ENCODE results near the gene THYN1.
A peak's percentile ranks its signal among the peaks of the same experiment; 100 is the strongest.

Gene THYN1

DNA sequence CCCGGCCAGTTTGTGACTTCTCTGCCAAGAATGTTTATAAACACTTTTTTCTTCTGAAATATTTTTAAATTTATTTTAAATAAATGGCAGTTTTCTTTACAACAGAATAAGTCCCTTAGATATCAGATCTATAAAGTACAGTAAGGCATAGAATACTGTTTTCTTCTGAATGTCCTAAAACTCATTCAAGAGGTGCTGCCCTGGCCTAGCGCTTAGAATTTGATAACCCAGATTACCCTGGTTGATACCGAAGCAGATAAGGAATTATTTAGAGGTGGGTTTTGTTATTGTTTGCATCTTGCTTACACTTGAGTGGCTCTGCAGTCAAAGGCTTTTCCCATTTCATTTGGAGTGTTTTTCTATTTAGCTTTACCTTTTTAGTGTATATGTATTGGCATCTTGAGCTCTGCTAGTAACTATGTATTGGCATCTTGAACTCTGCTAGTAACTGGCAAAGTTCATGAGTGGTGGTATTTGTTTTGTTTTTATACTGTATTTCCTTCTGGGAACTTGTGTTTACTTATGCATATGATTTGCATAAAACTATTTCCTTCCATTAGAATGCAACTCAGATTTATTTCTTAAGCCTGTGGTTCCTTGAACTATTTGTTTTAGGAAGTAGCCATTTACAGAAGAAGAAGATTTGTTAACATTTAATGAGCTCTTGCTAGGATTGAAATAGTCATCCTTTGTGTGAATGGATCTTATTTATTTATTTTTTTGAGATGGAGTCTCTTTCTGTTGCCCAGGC, 1.5 kb upstream of the THYN1 start:
- H3K4me3 ChIP-seq (ENCODE audit: low read depth, low read length) = peak overlapping the region; percentile 86
- TF ChIP-seq, protein P1, sequence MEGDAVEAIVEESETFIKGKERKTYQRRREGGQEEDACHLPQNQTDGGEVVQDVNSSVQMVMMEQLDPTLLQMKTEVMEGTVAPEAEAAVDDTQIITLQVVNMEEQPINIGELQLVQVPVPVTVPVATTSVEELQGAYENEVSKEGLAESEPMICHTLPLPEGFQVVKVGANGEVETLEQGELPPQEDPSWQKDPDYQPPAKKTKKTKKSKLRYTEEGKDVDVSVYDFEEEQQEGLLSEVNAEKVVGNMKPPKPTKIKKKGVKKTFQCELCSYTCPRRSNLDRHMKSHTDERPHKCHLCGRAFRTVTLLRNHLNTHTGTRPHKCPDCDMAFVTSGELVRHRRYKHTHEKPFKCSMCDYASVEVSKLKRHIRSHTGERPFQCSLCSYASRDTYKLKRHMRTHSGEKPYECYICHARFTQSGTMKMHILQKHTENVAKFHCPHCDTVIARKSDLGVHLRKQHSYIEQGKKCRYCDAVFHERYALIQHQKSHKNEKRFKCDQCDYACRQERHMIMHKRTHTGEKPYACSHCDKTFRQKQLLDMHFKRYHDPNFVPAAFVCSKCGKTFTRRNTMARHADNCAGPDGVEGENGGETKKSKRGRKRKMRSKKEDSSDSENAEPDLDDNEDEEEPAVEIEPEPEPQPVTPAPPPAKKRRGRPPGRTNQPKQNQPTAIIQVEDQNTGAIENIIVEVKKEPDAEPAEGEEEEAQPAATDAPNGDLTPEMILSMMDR (conservative IDR thresholded peaks at IDR 0.05; ENCODE audit: low read depth, low read length) = no peak
- DNase-seq (ENCODE audit: low read depth) = no peak

DNA sequence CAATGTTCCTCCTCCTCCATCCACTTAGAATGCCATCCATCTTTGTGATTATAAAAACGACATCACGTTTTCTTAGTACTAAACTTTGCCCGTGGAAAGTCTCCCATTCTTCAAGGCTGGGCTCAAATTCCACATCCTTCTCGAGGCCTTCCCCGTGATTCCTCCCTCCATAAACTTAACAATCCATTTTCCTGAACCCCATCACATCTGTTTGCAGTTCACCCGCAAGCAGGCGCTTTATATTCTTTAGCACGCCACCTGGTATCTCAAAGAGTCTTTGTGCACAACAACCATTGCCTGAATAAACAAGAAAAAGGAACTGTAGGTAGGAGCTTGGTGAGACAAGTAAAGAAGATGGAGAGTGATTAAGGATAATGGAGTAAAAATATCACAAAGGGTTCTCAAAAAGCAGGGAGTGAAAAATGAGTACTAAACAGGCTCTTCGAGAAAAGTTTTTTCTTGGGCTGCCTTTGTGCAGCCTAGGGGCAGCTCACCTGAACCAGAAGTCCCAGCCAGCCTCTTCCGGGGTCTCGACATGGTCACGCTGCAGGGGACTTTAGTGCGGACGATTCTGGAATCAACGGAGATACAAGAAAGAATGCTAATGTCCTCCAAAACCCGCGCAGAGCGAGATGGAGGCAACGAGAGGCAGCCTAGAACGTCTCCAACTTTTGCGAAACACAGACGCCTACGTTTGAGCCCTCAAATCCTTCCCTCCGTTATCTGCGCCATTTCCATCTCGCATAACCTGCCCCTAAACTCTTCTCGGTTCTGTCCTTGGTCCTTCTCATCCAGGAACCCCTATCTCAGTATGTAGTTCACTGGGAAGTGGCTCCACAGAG, 585 bp downstream of the THYN1 start:
- DNase-seq (ENCODE audit: low read depth) = peak; percentile 63
- H3K4me3 ChIP-seq (ENCODE audit: low read depth, low read length) = peak overlapping the region; percentile 86
- TF ChIP-seq, protein P1 (conservative IDR thresholded peaks at IDR 0.05; ENCODE audit: low read depth, low read length) = no peak

DNA sequence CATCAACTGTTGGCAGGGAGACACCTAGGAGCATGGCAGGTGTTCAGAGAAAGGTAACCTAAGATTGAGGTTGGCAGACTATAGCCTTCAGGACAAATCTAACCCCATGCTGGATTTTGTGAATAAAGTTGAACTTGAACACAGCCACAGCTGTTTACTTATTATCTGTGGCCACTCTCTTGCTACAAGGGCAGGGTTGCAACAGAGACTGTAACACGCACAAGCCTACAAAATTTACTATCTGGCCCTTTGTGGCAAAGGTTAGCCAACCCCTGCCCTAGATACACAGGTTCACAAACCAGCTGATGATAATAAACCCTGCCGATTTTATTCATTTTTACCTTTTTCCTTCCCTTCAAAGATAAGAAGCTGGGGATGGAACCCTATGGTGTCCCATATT, 2.5 kb downstream of the THYN1 start:
- H3K4me3 ChIP-seq (ENCODE audit: low read depth, low read length) = no peak overlapping the region
- TF ChIP-seq, protein P1 (conservative IDR thresholded peaks at IDR 0.05; ENCODE audit: low read depth, low read length) = no peak
- DNase-seq (ENCODE audit: low read depth) = no peak

DNA sequence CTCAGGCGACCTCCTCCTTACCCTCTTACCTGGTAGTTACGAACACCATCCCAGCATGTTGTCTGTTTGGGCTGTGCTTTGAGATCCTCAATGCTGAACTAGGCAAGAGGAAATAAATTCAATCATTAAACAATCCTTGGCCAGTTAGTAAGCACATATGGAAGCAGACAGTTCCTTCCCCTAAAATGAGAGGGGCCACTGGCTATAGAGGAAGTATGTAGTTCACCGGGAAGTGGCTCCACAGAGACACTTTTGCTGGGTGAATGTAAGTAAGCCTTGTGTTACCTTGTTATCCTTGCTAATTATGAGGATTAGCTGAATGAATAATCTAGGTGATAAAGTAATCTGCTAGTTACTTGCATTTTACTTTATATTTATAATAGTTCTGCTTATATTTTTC, 2.9 kb downstream of the THYN1 start:
- no peak for DNase-seq (ENCODE audit: low read depth)
- TF ChIP-seq, protein P1 (conservative IDR thresholded peaks at IDR 0.05; ENCODE audit: low read depth, low read length) = no peak
- no peak overlapping the region for H3K4me3 ChIP-seq (ENCODE audit: low read depth, low read length)

DNA sequence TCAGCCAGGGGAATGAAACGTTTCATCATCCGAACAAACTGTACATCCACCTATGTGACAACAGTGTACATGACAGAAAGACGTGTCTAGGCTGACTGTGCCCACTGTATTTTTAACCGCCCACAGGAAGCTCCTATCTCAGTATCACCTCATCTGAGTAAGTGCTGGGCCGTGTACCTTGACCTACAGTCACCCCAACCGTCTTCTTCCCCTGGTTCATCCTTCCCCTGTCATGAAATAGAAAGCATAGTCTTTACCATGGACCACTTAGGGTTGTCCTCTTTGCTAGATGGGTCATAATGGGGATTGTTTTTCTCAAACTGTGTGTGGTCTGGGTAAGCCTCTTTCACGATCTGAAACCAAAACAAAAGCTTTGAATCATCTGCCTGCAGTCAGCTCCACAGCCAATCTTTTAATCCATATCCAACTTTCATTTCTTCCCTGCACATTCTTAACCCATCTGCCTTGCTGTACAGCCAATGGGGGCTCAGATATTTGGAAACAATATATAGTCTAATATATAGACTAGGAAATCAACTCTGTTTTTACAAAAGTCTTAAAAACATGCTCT, 4.2 kb downstream of the THYN1 start:
- H3K4me3 ChIP-seq (ENCODE audit: low read depth, low read length) = no peak overlapping the region
- TF ChIP-seq, protein P1 (conservative IDR thresholded peaks at IDR 0.05; ENCODE audit: low read depth, low read length) = no peak
- DNase-seq (ENCODE audit: low read depth) = peak; percentile 26

DNA sequence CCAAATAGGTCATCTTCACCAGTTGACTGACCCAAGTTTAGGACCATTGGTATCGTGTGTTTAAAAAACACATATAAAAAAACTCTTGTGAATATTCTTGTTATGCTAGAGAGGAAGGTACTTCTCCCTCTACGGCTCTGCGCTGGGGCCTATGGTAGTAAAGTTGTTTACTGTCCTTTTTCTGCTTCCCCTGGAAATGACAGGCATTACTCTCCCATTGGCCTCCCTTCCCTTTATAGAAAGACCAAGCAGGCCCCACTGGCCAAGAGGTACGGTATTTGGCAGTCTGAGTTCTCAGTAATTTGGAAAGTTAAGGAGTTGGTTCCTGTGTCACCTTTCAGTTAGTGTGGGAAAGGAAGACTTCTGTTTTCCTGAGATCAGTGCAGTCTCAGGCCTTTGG, 6.5 kb downstream of the THYN1 start:
- TF ChIP-seq, protein P1 (conservative IDR thresholded peaks at IDR 0.05; ENCODE audit: low read depth, low read length) = no peak
- no peak overlapping the region for H3K4me3 ChIP-seq (ENCODE audit: low read depth, low read length)
- DNase-seq (ENCODE audit: low read depth) = no peak

Measured in choroid plexus epithelial cell (primary cell).